Endothelial cell of umbilical vein (primary cell): Measurements from ENCODE around the gene JPH3.

Source experiments
- CTCF ChIP-seq, 2 donors: IDR thresholded peaks; 1 replicate in 1 of 2; 2 replicates in 1 of 2; pipeline ENCODE4 v1.5.1; 2011; ENCODE audit warnings: low read length in 2 of 2, mild to moderate bottlenecking in 2 of 2, moderate library complexity in 2 of 2, control low read depth in 1 of 2, inconsistent platforms in 1 of 2, low read depth in 1 of 2; ENCODE audit not compliant: insufficient read depth in 1 of 2; ENCODE audit errors: extremely low read depth in 1 of 2
- EZH2 ChIP-seq: IDR thresholded peaks from 2 replicates; pipeline ENCODE4 v1.6.1; 2012; ENCODE audit warnings: borderline replicate concordance, low read depth, mild to moderate bottlenecking, moderate library complexity, low read length, inconsistent platforms; ENCODE audit not compliant: severe bottlenecking
- FOS ChIP-seq: IDR thresholded peaks from 2 replicates; pipeline ENCODE4 v1.6.1; 2011; ENCODE audit warnings: mild to moderate bottlenecking, low read length, moderate library complexity, borderline replicate concordance; ENCODE audit not compliant: insufficient read depth
- GATA2 ChIP-seq: IDR thresholded peaks from 2 replicates; pipeline ENCODE4 v1.7.0; 2011; ENCODE audit warnings: low read depth, mild to moderate bottlenecking, moderate library complexity, mixed read lengths, low read length; ENCODE audit not compliant: insufficient read length, insufficient read depth
- JUN ChIP-seq: IDR thresholded peaks from 2 replicates; pipeline ENCODE4 v1.6.1; 2011; ENCODE audit warnings: borderline replicate concordance, low read depth; ENCODE audit not compliant: insufficient read length, insufficient read depth
- MAX ChIP-seq: IDR thresholded peaks from 2 replicates; pipeline ENCODE4 v1.6.1; 2011; ENCODE audit not compliant: insufficient read depth, insufficient read length
- MYC ChIP-seq: IDR thresholded peaks from one replicate; pipeline ENCODE4 v1.6.1; 2011; ENCODE audit warnings: mild to moderate bottlenecking, low read depth, low read length
- POLR2A ChIP-seq: IDR thresholded peaks from 2 replicates; pipeline ENCODE4 v1.6.1; 2012; ENCODE audit warnings: low read depth, mild to moderate bottlenecking, control low read depth, low read length
- POLR2AphosphoS5 ChIP-seq: IDR thresholded peaks from 2 replicates; pipeline ENCODE4 v1.6.1; 2012; ENCODE audit warnings: low read depth, mild to moderate bottlenecking, control low read depth, low read length, moderate library complexity; ENCODE audit not compliant: insufficient read depth

GRCh38 chr16:87720446-87720845, 118.1 kb downstream of the JPH3 start:
- TF ChIP-seq POLR2AphosphoS5 (no peak), CTCF (IDR thresholded peaks at IDR 0.05; ENCODE audit: extremely low read depth in 1 of 2, insufficient read depth in 1 of 2, low read depth in 1 of 2, low read length in 2 of 2) (no peak), POLR2A (no peak), EZH2 (no peak), MAX (no peak), FOS (no peak), JUN (no peak), MYC (no peak), GATA2 (no peak)
